Lower leg skin (tissue), 3 donors: ENCODE data around the gene CWC27.

Experiments
- POLR2A ChIP-seq, 2 donors: fragments of 450-650 bp; IDR thresholded peaks; one replicate each; pipeline ENCODE4 v1.6.1; 2016 to 2017; ENCODE audit warnings: antibody characterized with exemption in 2 of 2, mild to moderate bottlenecking in 1 of 2, moderate library complexity in 1 of 2
- TF ChIP-seq, protein P1 (sequence below), 3 donors: fragments of 450-650 bp; IDR thresholded peaks; one replicate each; pipeline ENCODE4 v1.5.1; 2016; ENCODE audit warnings: antibody characterized with exemption in 3 of 3, mild to moderate bottlenecking in 3 of 3, moderate library complexity in 2 of 3

GRCh38 chr5:64859881-64860280 is 91.2 kb downstream of the CWC27 start:
- TF ChIP-seq, protein P1, sequence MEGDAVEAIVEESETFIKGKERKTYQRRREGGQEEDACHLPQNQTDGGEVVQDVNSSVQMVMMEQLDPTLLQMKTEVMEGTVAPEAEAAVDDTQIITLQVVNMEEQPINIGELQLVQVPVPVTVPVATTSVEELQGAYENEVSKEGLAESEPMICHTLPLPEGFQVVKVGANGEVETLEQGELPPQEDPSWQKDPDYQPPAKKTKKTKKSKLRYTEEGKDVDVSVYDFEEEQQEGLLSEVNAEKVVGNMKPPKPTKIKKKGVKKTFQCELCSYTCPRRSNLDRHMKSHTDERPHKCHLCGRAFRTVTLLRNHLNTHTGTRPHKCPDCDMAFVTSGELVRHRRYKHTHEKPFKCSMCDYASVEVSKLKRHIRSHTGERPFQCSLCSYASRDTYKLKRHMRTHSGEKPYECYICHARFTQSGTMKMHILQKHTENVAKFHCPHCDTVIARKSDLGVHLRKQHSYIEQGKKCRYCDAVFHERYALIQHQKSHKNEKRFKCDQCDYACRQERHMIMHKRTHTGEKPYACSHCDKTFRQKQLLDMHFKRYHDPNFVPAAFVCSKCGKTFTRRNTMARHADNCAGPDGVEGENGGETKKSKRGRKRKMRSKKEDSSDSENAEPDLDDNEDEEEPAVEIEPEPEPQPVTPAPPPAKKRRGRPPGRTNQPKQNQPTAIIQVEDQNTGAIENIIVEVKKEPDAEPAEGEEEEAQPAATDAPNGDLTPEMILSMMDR (IDR thresholded peaks at IDR 0.05) = no peak
- no peak for TF ChIP-seq POLR2A (IDR thresholded peaks at IDR 0.05)
